GM12878 (cell line): ENCODE data around the gene PCSK6. TPM values are rescaled to one million over a fixed set of nuclear protein-coding genes. Genes with fewer than 3 reads are reported as not detected.
A peak's percentile ranks its signal among the peaks of the same experiment; 100 is the strongest.

Experiments
- ATAC-seq: fragments of 200-7000 bp; cut with Tn5 transposase; 3 replicates; pipeline ENCODE4 v1.9.1; 2020; ENCODE audit warnings: mild to moderate bottlenecking, moderate library complexity
- BruUV-seq: library from RNA; stranded (reverse); fragments of 400-500 nt; replicated peaks from 2 replicates; lab custom pipeline; 2021; lab: Mats Ljungman, UMichigan
- CTCF ChIA-PET: fragments of 300-600 bp; sonication (Branson Sonifier 250); formaldehyde crosslinking; extraction: SDS; loops from one replicate; lab custom pipeline; 2021; ENCODE audit warnings: inconsistent platforms; lab: Yijun Ruan, JAX
- POLR2A ChIA-PET: fragments of 350-600 bp; formaldehyde crosslinking; extraction: SDS; loops from one replicate; lab custom pipeline; 2021; ENCODE audit warnings: inconsistent platforms; lab: Charles Lee
- RAD21 ChIA-PET: fragments of 300-600 bp; sonication (Branson Sonifier 250); formaldehyde crosslinking; loops from one replicate; lab custom pipeline; 2023; ENCODE audit warnings: antibody characterized with exemption; ENCODE audit not compliant: unreplicated experiment; lab: Charles Lee
- SMC1A ChIA-PET: fragments of 300-600 bp; sonication (Branson Sonifier 250); formaldehyde crosslinking; loops from one replicate; lab custom pipeline; 2023; ENCODE audit not compliant: unreplicated experiment, uncharacterized antibody; lab: Charles Lee
- DNase-seq: peaks from one replicate; pipeline ENCODE4 v3.0.0-alpha.2; 2011; ENCODE audit warnings: low read depth, low spot score
- FAIRE-seq: peaks from 3 replicates; lab custom pipeline; 2011; peaks lifted over from hg19 to GRCh38; lab: Jason Lieb, UNC
- H2AFZ ChIP-seq: 2 replicates; pipeline ENCODE4 v1.6.0; 2011; ENCODE audit warnings: low read depth, low read length, control low read depth; ENCODE audit not compliant: control insufficient read depth
- H3K27ac ChIP-seq: 2 replicates; pipeline ENCODE4 v1.5.1; 2011; ENCODE audit warnings: control low read depth; ENCODE audit not compliant: control insufficient read depth, insufficient read depth
- H3K27me3 ChIP-seq, 2 experiments: replicated peaks in 1 of 2; 2 replicates each; pipeline versions ENCODE4 v1.6.0 to v1.6.1; 2011; ENCODE audit warnings: low read length in 1 of 2; ENCODE audit not compliant: control insufficient read depth in 2 of 2, insufficient read depth in 2 of 2
- H3K36me3 ChIP-seq, 2 experiments: 2 replicates each; pipeline ENCODE4 v1.5.1; 2011; ENCODE audit warnings: low read length in 1 of 2; ENCODE audit not compliant: control insufficient read depth in 2 of 2, insufficient read depth in 2 of 2
- H3K4me1 ChIP-seq: 2 replicates; pipeline ENCODE4 v1.6.1; 2011; ENCODE audit warnings: mild to moderate bottlenecking, low read length, moderate library complexity, mixed read lengths; ENCODE audit not compliant: control insufficient read depth, insufficient read depth
- H3K4me2 ChIP-seq: 2 replicates; pipeline ENCODE4 v1.6.0; 2011; ENCODE audit warnings: control low read depth; ENCODE audit not compliant: control insufficient read depth, insufficient read depth
- H3K4me3 ChIP-seq: fragments of 200-600 bp; sonication (generic); 2 replicates; pipeline ENCODE4 v1.5.1; 2016
- H3K79me2 ChIP-seq: 2 replicates; pipeline ENCODE4 v1.6.0; 2011; ENCODE audit warnings: low read length; ENCODE audit not compliant: control insufficient read depth, insufficient read depth
- H3K9ac ChIP-seq: 2 replicates; pipeline ENCODE4 v1.8.0; 2011; ENCODE audit warnings: low read length, control low read depth, mixed read lengths; ENCODE audit not compliant: control insufficient read depth, insufficient read depth
- H3K9me3 ChIP-seq: replicated peaks from 3 replicates; pipeline ENCODE4 v1.5.1; 2011; ENCODE audit warnings: mild to moderate bottlenecking, low read length; ENCODE audit not compliant: control insufficient read depth, insufficient read depth
- H4K20me1 ChIP-seq: 2 replicates; pipeline ENCODE4 v1.6.0; 2011; ENCODE audit not compliant: control insufficient read depth, insufficient read depth
- ATF7 ChIP-seq: fragments of 450-650 bp; IDR thresholded peaks from 2 replicates; pipeline ENCODE4 v1.6.1; 2016; ENCODE audit warnings: low read depth, mild to moderate bottlenecking
- BHLHE40 ChIP-seq, 2 experiments: fragments of 450-650 bp in 1 of 2; IDR thresholded peaks; 2 replicates each; pipeline ENCODE4 v1.6.1; 2011 to 2017; ENCODE audit warnings: low read depth in 2 of 2, borderline replicate concordance in 1 of 2, improper control_type of control experiment in 1 of 2, low read length in 1 of 2, mild to moderate bottlenecking in 1 of 2
- NBN ChIP-seq: fragments of 450-650 bp; IDR thresholded peaks from 2 replicates; pipeline ENCODE4 v1.6.1; 2016
- NKRF ChIP-seq: fragments of 450-650 bp; conservative IDR thresholded peaks from 2 replicates; pipeline ENCODE4 v1.6.1; 2017; ENCODE audit warnings: mild to moderate bottlenecking, moderate library complexity
- NR2F1 ChIP-seq: fragments of 450-650 bp; conservative IDR thresholded peaks from 2 replicates; pipeline ENCODE4 v1.6.1; 2017; ENCODE audit warnings: mild to moderate bottlenecking
- SRF ChIP-seq, 2 experiments: IDR thresholded peaks; 2 replicates each; pipeline ENCODE4 v1.6.1; 2011; ENCODE audit warnings: low read depth in 2 of 2, low read length in 2 of 2, mild to moderate bottlenecking in 1 of 2, moderate library complexity in 1 of 2
- TCF7 ChIP-seq: IDR thresholded peaks from 2 replicates; pipeline ENCODE4 v1.6.1; 2014; ENCODE audit warnings: antibody characterized with exemption, borderline replicate concordance
- YBX1 ChIP-seq: fragments of 450-650 bp; IDR thresholded peaks from 2 replicates; pipeline ENCODE4 v1.6.1; 2016; ENCODE audit warnings: antibody characterized with exemption
- ZNF622 ChIP-seq: fragments of 450-650 bp; IDR thresholded peaks from 2 replicates; pipeline ENCODE4 v1.6.1; 2017; ENCODE audit warnings: mild to moderate bottlenecking, inconsistent platforms
- WGBS: methylation state at CpG from one replicate; pipeline ENCODE4 v1.1.6; 2016; ENCODE audit warnings: low lambda C conversion rate; ENCODE audit not compliant: insufficient replicate concordance, insufficient coverage; ENCODE audit errors: missing lambda C conversion rate; 5-methylcytosine and 5-hydroxymethylcytosine counted together
- in situ Hi-C: fragments of 300-500 bp; cut with MboI; formaldehyde crosslinking; loops from 9 replicates; pipeline ENCODE4 v1.14.3; 2018; ENCODE audit warnings: mixed read lengths
- intact Hi-C: fragments of 100-400 bp; cut with micrococcal nuclease; formaldehyde crosslinking; loops from one replicate; pipeline ENCODE4 v1.14.2; 2022; ENCODE audit not compliant: unreplicated experiment
- polyA plus RNA-seq, 11 experiments: library from polyadenylated mRNA; depleted of rRNA in 4 of 11; unstranded in 6 of 11; stranded (reverse) in 5 of 11; fragments of >200 nt; fragmentation: Nextera tagmentation in 4 of 11; fragmentation: Illumina TruSeq in 1 of 11; extraction: Ambion mirVana in 4 of 11; extraction: Trizol in 1 of 11; gene quantifications; 1 replicate in 1 of 11; 2 replicates in 10 of 11; pipeline versions ENCODE4 v1.2.1 to v1.2.3, GENCODE V29; 2011 to 2016; ENCODE audit warnings: inconsistent platforms in 2 of 11, missing spikeins in 2 of 11, low read depth in 1 of 11
- total RNA-seq, 4 experiments: library from RNA; depleted of rRNA in 3 of 4; stranded (reverse); fragments of >200 nt in 3 of 4; fragmentation: Illumina TruSeq in 1 of 4; extraction: Trizol in 1 of 4; gene quantifications; 2 replicates each; pipeline versions ENCODE4 v1.2.1 to v1.2.3, GENCODE V29; 2013 to 2021

PCSK6 gene
- total and polyA plus RNA-seq, 10 of the 15 experiments (the other 5 are each of a cell fraction or from before 2014, with no cell fraction given) = 0.19 to 0.67 (median 0.25) TPM; not detected in 4

GRCh38 chr15:101496198-101496986 lies 6.9 kb upstream of the PCSK6 start:
- H3K36me3 ChIP-seq = no peaks in the 10 kb centered on the region
- H4K20me1 ChIP-seq = no peaks in the 10 kb centered on the region
- ChIA-PET POLR2A (no interaction called here), CTCF (no interaction called here)
- H3K4me2 ChIP-seq = no peak overlapping the region
- no peaks in the 10 kb centered on the region for H3K79me2 ChIP-seq
- H3K27me3 ChIP-seq = peaks cover 0 to 2% of the 10 kb centered on the region in 2 experiments
- H3K9me3 ChIP-seq = no peaks in the 10 kb centered on the region
- 0 out of 2 replicates have a peak, but pooled peaks have one; percentile 19 for TF ChIP-seq NR2F1
- peak in 1 of 2 experiments; percentile 13; a peak in 1 of 4 replicates for TF ChIP-seq BHLHE40 (IDR thresholded peaks at IDR 0.05; ENCODE audit: borderline replicate concordance in 1 of 2, low read depth in 2 of 2, low read length in 1 of 2)
- TF ChIP-seq TCF7 = no peak
- TF ChIP-seq, all 136 proteins: peak for 2
- SMC1A ChIA-PET = no interaction called here
- intact Hi-C loops = no loop called here
- RAD21 ChIA-PET = no interaction called here
- H2AFZ ChIP-seq = no peak overlapping the region
- no peak overlapping the region for H3K4me3 ChIP-seq
- no peak overlapping the region for H3K27ac ChIP-seq
- 16% methylated on average over 22 of the region's 23 CpGs for WGBS
- in situ Hi-C loops = no loop called here
- FAIRE-seq (no peak), DNase-seq (no peak), ATAC-seq (no peak)
- H3K4me1 ChIP-seq = peaks cover 8% of the 10 kb centered on the region
- BruUV-seq = no TSS peak
- H3K9ac ChIP-seq = no peak overlapping the region

GRCh38 chr15:101495334-101496197 lies 6.1 kb upstream of the PCSK6 start:
- ATAC-seq = no peak
- H2AFZ ChIP-seq = no peak overlapping the region
- CTCF ChIA-PET = no interaction called here

More at GRCh38 chr15:101495334-101496197, 6.1 kb upstream of the PCSK6 start:
- no peak for TF ChIP-seq NKRF
- no peak for TF ChIP-seq SRF (IDR thresholded peaks at IDR 0.05; ENCODE audit: low read depth in 2 of 2, low read length in 2 of 2)
- no peak for TF ChIP-seq ZNF622
- no peak for TF ChIP-seq YBX1
- no peak for TF ChIP-seq ATF7
- no peak for TF ChIP-seq NBN
- no peak overlapping the region for H3K4me2 ChIP-seq
- peaks cover 0 to 5% of the 10 kb centered on the region in 2 experiments for H3K27me3 ChIP-seq
- H3K79me2 ChIP-seq = no peaks in the 10 kb centered on the region
- DNase-seq (no peak), FAIRE-seq (no peak)
- no peaks in the 10 kb centered on the region for H3K36me3 ChIP-seq
- no peak overlapping the region for H3K4me3 ChIP-seq
- H3K4me1 ChIP-seq = peaks cover 8% of the 10 kb centered on the region
- no peaks in the 10 kb centered on the region; the same call in 2 of the 3 replicates for H3K9me3 ChIP-seq
- POLR2A ChIA-PET = no interaction called here
- SMC1A ChIA-PET = no interaction called here
- BruUV-seq = no TSS peak
- in situ Hi-C loops = no loop called here
- RAD21 ChIA-PET = no interaction called here
- 49% methylated on average over 22 of the region's 22 CpGs for WGBS
- no peaks in the 10 kb centered on the region for H4K20me1 ChIP-seq
- no peak overlapping the region for H3K27ac ChIP-seq
- no peak overlapping the region for H3K9ac ChIP-seq
- intact Hi-C loops = no loop called here
